ENCODE results near the gene BICC1.

The BICC1 gene

DNA sequence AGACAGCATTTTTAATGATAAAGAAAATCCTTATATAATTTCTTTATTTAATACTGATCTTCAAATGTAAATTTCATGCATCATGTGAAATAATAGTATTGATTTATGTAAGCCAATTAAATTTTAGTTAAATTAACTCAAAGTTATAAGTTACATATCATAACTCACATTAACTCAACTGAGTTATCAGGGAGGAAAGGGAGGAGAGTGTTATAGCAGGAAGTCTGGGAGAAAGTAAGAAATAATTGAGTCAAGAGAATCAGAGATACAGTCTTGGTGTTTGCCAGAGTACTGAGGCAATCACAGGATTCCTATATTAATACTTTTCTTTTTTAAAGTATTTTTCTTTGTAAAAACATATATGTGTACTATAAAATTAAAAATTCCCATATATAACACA, 4.0 kb downstream of the BICC1 start:
- no peak for DNase-seq (ENCODE audit: low read depth, low spot score)
- Histone ChIP-seq H3K27me3 (ENCODE audit: control insufficient read depth, insufficient read depth, low read length) (peaks cover 18% of the 10 kb centered on the region), H3K36me3 (ENCODE audit: control insufficient read depth, insufficient read depth, low read length) (no peaks in the 10 kb centered on the region), H3K4me3 (ENCODE audit: low read length) (no peak overlapping the region), H3K27ac (ENCODE audit: low read length) (no peak overlapping the region), H3K4me1 (ENCODE audit: control insufficient read depth, insufficient read depth, low read length) (peaks cover 1% of the 10 kb centered on the region), H3K9me3 (ENCODE audit: control insufficient read depth, insufficient read depth, low read length) (no peaks in the 10 kb centered on the region)

DNA sequence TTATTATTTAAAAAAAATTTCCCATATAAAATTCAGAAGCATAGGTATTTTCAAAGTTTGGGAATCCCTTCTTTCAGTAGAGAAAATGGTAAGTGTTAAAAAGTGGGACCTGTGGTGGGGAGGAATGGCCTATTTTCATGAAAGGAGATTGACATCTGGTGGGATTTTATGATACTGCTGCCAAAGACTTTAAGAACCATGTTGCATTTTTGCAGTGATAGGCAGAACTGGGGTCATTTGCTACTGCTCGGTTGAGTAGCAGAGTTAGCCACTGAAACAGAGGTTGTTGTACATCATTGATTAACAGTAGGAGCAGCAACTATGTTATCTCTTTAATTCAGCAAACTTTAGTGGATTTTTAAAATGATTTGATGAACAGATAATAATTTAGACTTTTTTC, 4.4 kb downstream of the BICC1 start:
- Histone ChIP-seq H3K9me3 (ENCODE audit: control insufficient read depth, insufficient read depth, low read length) (no peaks in the 10 kb centered on the region), H3K4me1 (ENCODE audit: control insufficient read depth, insufficient read depth, low read length) (peaks cover 1% of the 10 kb centered on the region), H3K27me3 (ENCODE audit: control insufficient read depth, insufficient read depth, low read length) (peaks cover 18% of the 10 kb centered on the region), H3K36me3 (ENCODE audit: control insufficient read depth, insufficient read depth, low read length) (no peaks in the 10 kb centered on the region), H3K4me3 (ENCODE audit: low read length) (no peak overlapping the region), H3K27ac (ENCODE audit: low read length) (no peak overlapping the region)
- WGBS (ENCODE audit: insufficient coverage, insufficient read length), result no CpG with 5 or more reads among the region's 1 CpG
- DNase-seq (ENCODE audit: low read depth, low spot score), result no peak

DNA sequence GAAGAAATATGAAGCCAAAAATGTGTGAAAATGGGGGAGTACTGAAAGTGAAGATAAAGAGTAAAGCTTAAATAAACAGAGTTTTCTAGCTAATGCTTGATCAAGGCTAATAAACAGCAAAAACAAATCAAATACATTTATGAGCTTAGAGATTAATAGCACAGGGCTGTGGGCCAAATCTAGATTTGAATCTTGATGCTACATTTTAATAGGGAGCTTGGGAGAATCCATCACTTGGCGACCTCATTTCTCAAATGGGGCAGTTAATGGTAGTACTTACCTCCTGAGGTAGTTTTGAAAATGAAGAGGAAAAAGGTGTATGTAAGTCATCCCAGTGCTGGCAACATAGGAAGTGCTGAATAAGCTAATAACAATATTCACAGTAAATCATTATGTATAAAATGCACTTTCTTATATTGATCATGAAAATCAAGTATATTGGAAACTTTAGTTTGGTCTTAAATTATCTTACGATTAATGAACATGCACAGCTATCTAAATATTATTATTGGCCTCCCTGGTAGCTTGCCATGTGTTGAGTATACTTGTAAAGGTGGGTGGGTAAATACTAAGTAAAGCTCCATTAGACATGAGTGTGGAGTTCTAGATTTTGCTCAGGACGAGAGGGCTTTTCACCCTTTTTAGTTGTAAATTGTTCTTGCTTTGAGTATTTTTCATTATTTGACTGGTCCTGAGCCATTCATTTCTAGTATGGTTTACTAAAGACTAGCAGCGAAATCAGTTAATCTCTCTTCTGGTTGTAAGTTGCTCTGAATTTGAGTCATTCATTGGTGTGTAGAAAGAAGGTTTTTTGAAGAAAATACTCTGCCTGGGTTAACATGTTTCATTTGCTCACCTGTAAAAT, 5.1 kb downstream of the BICC1 start:
- Histone ChIP-seq H3K4me3 (ENCODE audit: low read length) (no peak overlapping the region), H3K27me3 (ENCODE audit: control insufficient read depth, insufficient read depth, low read length) (peaks cover 14% of the 10 kb centered on the region), H3K9me3 (ENCODE audit: control insufficient read depth, insufficient read depth, low read length) (no peaks in the 10 kb centered on the region), H3K4me1 (ENCODE audit: control insufficient read depth, insufficient read depth, low read length) (no peaks in the 10 kb centered on the region; the same call in 1 of the 2 replicates), H3K27ac (ENCODE audit: low read length) (no peak overlapping the region), H3K36me3 (ENCODE audit: control insufficient read depth, insufficient read depth, low read length) (no peaks in the 10 kb centered on the region)
- DNase-seq (ENCODE audit: low read depth, low spot score), result no peak
- no CpG with 5 or more reads among the region's 4 CpGs for WGBS (ENCODE audit: insufficient coverage, insufficient read length)

DNA sequence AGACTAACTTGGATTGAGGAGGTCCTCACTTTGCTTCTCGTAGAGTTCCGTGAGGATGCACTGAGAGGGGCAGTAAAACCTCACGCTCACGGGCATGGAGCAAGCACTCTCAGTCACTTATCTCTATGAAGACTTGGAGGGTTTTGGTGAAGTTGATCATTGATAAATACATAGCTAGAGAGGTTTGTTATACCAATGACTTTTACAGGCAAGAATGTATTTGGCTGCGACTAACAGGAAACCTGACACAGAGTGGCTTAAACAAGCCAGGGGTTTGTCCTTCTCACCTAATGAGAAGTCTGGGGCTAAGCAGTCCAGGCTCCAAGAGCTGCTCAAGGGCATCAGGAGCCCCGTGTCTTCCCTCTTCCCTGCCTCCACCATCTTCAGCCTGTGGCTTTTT, 6.1 kb downstream of the BICC1 start:
- Histone ChIP-seq H3K4me3 (ENCODE audit: low read length) (no peak overlapping the region), H3K27me3 (ENCODE audit: control insufficient read depth, insufficient read depth, low read length) (peaks cover 6% of the 10 kb centered on the region; the same call in 1 of the 2 replicates), H3K4me1 (ENCODE audit: control insufficient read depth, insufficient read depth, low read length) (no peaks in the 10 kb centered on the region), H3K36me3 (ENCODE audit: control insufficient read depth, insufficient read depth, low read length) (no peaks in the 10 kb centered on the region), H3K27ac (ENCODE audit: low read length) (no peak overlapping the region), H3K9me3 (ENCODE audit: control insufficient read depth, insufficient read depth, low read length) (no peaks in the 10 kb centered on the region)
- DNase-seq (ENCODE audit: low read depth, low spot score), result no peak
- no CpG with 5 or more reads among the region's 6 CpGs for WGBS (ENCODE audit: insufficient coverage, insufficient read length)

DNA sequence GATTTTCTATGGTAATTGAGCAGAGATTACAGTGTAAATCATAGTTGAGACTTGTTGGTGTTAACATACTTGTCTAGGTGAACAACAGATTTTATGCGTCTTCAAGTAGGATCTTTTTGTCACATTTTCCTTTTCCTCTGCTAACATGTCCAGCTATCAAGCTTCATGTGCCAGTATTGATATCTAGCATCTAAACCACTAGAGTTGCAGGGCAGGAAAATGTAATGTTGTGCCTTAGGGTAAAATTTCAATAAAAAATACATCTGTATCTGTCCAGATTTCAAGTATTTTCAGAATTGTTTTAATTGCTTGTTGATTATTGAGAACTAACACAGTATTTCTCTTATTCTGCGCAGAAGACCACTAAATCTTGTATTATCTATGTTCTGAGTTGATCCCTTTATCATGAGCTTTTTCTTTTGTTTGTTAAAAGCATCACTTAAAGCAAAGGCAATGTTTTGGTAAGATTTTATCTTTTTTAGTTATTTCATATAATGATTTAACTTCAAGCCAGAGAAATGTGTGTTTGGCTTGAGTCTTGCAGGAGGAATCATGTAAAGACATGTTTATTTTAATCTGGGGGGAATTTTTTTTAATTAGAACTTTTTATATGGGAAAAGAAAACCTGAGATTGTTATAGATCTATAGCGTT, 16.5 kb downstream of the BICC1 start:
- no peak overlapping the region for H3K27ac ChIP-seq (ENCODE audit: low read length)
- no peaks in the 10 kb centered on the region for H3K36me3 ChIP-seq (ENCODE audit: control insufficient read depth, insufficient read depth, low read length)
- DNase-seq (ENCODE audit: low read depth, low spot score), result no peak
- WGBS (ENCODE audit: insufficient coverage, insufficient read length), result no CpG with 5 or more reads among the region's 3 CpGs
- no peaks in the 10 kb centered on the region for H3K4me1 ChIP-seq (ENCODE audit: control insufficient read depth, insufficient read depth, low read length)
- no peak overlapping the region for H3K4me3 ChIP-seq (ENCODE audit: low read length)
- H3K27me3 ChIP-seq (ENCODE audit: control insufficient read depth, insufficient read depth, low read length), result no peaks in the 10 kb centered on the region
- no peaks in the 10 kb centered on the region for H3K9me3 ChIP-seq (ENCODE audit: control insufficient read depth, insufficient read depth, low read length)

DNA sequence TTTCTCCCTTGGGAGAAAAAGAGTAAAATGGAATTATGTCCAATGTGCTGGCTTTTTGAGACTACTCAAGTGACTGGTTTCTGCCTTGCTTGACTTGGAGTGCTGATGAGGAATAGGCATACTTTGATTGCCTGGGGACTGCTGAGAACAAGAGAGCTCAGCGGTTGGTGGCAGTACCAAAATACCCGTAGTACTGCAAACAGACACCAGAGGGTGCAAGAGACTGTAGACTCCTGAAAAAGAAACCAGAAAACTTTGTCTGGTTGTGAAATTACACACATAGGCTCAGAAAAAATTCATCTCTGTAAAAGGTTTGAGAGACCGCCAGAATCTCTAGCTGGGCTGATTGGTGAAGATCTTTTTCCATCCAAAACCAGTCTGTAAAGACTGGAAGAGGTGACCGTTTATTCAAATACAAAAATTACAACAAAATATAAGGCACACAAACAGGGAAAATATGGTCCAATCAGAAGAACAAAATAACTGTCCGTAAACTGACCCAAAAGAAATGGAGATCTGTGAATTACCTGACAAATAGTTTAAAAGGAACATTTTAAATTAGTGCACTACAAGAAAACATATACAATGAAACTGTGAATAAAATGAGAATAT, 18.5 kb downstream of the BICC1 start:
- Histone ChIP-seq H3K4me1 (ENCODE audit: control insufficient read depth, insufficient read depth, low read length) (no peaks in the 10 kb centered on the region), H3K36me3 (ENCODE audit: control insufficient read depth, insufficient read depth, low read length) (no peaks in the 10 kb centered on the region), H3K27me3 (ENCODE audit: control insufficient read depth, insufficient read depth, low read length) (no peaks in the 10 kb centered on the region), H3K27ac (ENCODE audit: low read length) (no peak overlapping the region), H3K9me3 (ENCODE audit: control insufficient read depth, insufficient read depth, low read length) (no peaks in the 10 kb centered on the region), H3K4me3 (ENCODE audit: low read length) (no peak overlapping the region)
- DNase-seq (ENCODE audit: low read depth, low spot score), result peak; percentile 54
- WGBS (ENCODE audit: insufficient coverage, insufficient read length), result no CpG with 5 or more reads among the region's 5 CpGs

DNA sequence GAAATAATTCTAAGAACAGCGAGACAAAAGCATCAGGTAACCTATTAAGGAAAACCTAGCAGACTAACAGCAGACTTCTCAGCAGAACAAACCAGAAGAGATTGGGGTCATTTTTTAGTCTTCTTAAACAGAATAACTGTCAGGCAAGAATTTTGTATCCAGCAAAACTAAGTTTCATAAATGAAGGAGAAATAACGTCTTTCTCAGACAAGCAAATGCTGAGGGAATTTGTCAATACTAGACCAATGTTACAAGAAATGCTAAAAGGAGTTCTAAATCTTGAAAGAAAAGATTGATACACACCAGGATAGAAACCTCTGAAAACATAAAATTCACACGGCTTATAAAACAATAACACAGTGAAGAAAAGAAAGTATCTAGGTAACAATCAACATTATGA, 22.6 kb downstream of the BICC1 start:
- no peak for DNase-seq (ENCODE audit: low read depth, low spot score)
- Histone ChIP-seq H3K4me1 (ENCODE audit: control insufficient read depth, insufficient read depth, low read length) (no peaks in the 10 kb centered on the region), H3K27ac (ENCODE audit: low read length) (no peak overlapping the region), H3K36me3 (ENCODE audit: control insufficient read depth, insufficient read depth, low read length) (no peaks in the 10 kb centered on the region), H3K27me3 (ENCODE audit: control insufficient read depth, insufficient read depth, low read length) (no peaks in the 10 kb centered on the region), H3K4me3 (ENCODE audit: low read length) (no peak overlapping the region), H3K9me3 (ENCODE audit: control insufficient read depth, insufficient read depth, low read length) (no peaks in the 10 kb centered on the region)
- no CpG with 5 or more reads among the region's 3 CpGs for WGBS (ENCODE audit: insufficient coverage, insufficient read length)

DNA sequence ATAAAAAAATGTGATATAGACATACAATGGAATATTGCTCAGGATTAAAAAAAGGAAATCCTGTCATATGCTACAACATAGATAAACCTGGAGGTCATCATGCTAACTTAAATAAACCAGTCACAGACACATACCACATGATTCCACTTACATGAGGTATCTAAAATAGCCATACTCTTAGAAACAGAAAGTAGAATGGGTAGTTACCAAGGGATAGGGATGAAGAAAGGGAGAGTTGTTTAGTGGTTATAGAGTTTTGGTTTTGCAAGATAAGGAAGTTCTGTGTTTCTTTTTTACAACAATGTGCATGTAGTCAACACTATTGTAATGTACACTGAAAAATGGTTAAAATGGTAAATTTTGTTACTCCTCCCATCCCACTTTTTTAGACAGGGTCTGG, 30.5 kb downstream of the BICC1 start:
- Histone ChIP-seq H3K4me3 (ENCODE audit: low read length) (no peak overlapping the region), H3K36me3 (ENCODE audit: control insufficient read depth, insufficient read depth, low read length) (no peaks in the 10 kb centered on the region), H3K9me3 (ENCODE audit: control insufficient read depth, insufficient read depth, low read length) (no peaks in the 10 kb centered on the region), H3K27ac (ENCODE audit: low read length) (no peak overlapping the region), H3K27me3 (ENCODE audit: control insufficient read depth, insufficient read depth, low read length) (no peaks in the 10 kb centered on the region), H3K4me1 (ENCODE audit: control insufficient read depth, insufficient read depth, low read length) (no peaks in the 10 kb centered on the region)
- DNase-seq (ENCODE audit: low read depth, low spot score), result no peak

DNA sequence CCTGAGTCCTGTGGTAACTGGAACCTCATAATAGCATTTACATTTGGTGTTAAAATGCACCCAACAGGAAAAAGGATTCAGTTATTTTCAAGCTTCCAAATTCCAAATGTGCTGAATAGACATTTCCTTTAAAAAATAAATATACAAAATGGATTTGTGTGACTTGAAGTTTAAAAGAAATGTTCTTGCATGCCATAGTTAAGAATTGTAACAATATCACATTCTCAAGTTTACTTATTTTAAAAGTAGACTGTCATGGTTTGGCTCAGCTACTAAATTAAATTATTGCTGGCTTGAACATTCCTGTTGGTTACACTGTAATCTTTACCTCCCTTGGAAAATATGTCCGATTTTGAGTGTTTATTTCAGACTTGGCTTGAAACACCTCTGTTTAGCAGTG, 31.5 kb downstream of the BICC1 start:
- WGBS (ENCODE audit: insufficient coverage, insufficient read length), result no CpG with 5 or more reads among the region's 1 CpG
- no peak for DNase-seq (ENCODE audit: low read depth, low spot score)
- no peaks in the 10 kb centered on the region for H3K9me3 ChIP-seq (ENCODE audit: control insufficient read depth, insufficient read depth, low read length)
- no peaks in the 10 kb centered on the region for H3K27me3 ChIP-seq (ENCODE audit: control insufficient read depth, insufficient read depth, low read length)
- no peaks in the 10 kb centered on the region for H3K36me3 ChIP-seq (ENCODE audit: control insufficient read depth, insufficient read depth, low read length)
- no peaks in the 10 kb centered on the region for H3K4me1 ChIP-seq (ENCODE audit: control insufficient read depth, insufficient read depth, low read length)
- H3K4me3 ChIP-seq (ENCODE audit: low read length), result no peak overlapping the region
- H3K27ac ChIP-seq (ENCODE audit: low read length), result no peak overlapping the region

DNA sequence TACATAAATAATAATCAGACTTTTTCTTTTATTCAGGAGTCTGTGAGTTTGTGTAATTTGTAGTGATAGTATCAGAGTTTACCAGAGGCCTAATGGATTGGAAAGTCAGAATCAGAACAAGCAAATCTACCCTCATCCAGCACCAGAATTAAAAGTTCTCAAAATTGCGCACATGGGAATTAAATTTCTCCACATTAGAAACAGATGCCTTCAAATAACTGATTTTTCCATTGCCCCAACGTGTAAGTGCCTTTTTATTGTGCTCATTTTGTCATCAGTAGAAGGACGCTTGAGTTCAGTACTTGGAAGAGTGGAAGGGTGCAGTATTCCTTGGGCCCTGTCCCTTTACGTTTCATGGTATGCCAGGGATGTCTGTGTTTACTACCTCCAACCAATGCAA, 32.8 kb downstream of the BICC1 start:
- H3K27ac ChIP-seq (ENCODE audit: low read length), result no peak overlapping the region
- no peaks in the 10 kb centered on the region for H3K27me3 ChIP-seq (ENCODE audit: control insufficient read depth, insufficient read depth, low read length)
- no peaks in the 10 kb centered on the region for H3K4me1 ChIP-seq (ENCODE audit: control insufficient read depth, insufficient read depth, low read length)
- no peak overlapping the region for H3K4me3 ChIP-seq (ENCODE audit: low read length)
- no peak for DNase-seq (ENCODE audit: low read depth, low spot score)
- no CpG with 5 or more reads among the region's 4 CpGs for WGBS (ENCODE audit: insufficient coverage, insufficient read length)
- no peaks in the 10 kb centered on the region for H3K36me3 ChIP-seq (ENCODE audit: control insufficient read depth, insufficient read depth, low read length)
- H3K9me3 ChIP-seq (ENCODE audit: control insufficient read depth, insufficient read depth, low read length), result no peaks in the 10 kb centered on the region

Data from iPS DF 6.9 (cell line).